A673 (cell line): ENCODE data around the gene SLC35A4. TPM values are rescaled to one million over a fixed set of nuclear protein-coding genes. Genes with fewer than 3 reads are reported as not detected.

Experiments used
- BruUV-seq: library from RNA; stranded (reverse); fragments of 400-500 nt; replicated peaks from 2 replicates; lab custom pipeline; 2021; lab: Mats Ljungman, UMichigan
- CTCF ChIA-PET: fragments of 300-600 bp; sonication (Branson Sonifier 250); formaldehyde crosslinking; loops from one replicate; lab custom pipeline; 2022; ENCODE audit warnings: antibody characterized with exemption; lab: Charles Lee
- POLR2A ChIA-PET: fragments of 300-600 bp; sonication (Branson Sonifier 250); formaldehyde crosslinking; loops from one replicate; lab custom pipeline; 2022; ENCODE audit warnings: antibody characterized with exemption; ENCODE audit not compliant: low non-redundant PET; lab: Charles Lee
- DNase-seq: peaks from one replicate; pipeline ENCODE4 v3.0.0-alpha.2; 2015; ENCODE audit warnings: low spot score
- H3K27ac ChIP-seq: fragments of 200-600 bp; sonication (generic); 2 replicates; pipeline ENCODE4 v1.5.1; 2016; ENCODE audit warnings: mixed run types, low read depth, mild to moderate bottlenecking, mixed read lengths, antibody characterized with exemption, low read length; ENCODE audit not compliant: poor library complexity, severe bottlenecking
- H3K27me3 ChIP-seq: fragments of 200-600 bp; sonication (generic); replicated peaks from 2 replicates; pipeline ENCODE4 v1.6.1; 2017; ENCODE audit warnings: mixed run types, low read depth, mild to moderate bottlenecking, mixed read lengths, antibody characterized with exemption, low read length; ENCODE audit not compliant: insufficient read depth, poor library complexity
- H3K36me3 ChIP-seq: fragments of 200-600 bp; sonication (generic); 2 replicates; pipeline ENCODE4 v1.6.1; 2016; ENCODE audit warnings: mixed run types, mild to moderate bottlenecking, mixed read lengths, antibody characterized with exemption, low read length; ENCODE audit not compliant: insufficient read depth, poor library complexity, severe bottlenecking
- H3K4me1 ChIP-seq: fragments of 200-600 bp; sonication (generic); 2 replicates; pipeline ENCODE4 v1.6.1; 2017; ENCODE audit warnings: mixed run types, mild to moderate bottlenecking, mixed read lengths, antibody characterized with exemption, low read length; ENCODE audit not compliant: insufficient read depth, poor library complexity, severe bottlenecking
- H3K4me3 ChIP-seq: fragments of 200-600 bp; sonication (generic); 2 replicates; pipeline ENCODE4 v1.5.1; 2016; ENCODE audit warnings: low read depth, mixed run types, mild to moderate bottlenecking, mixed read lengths, low read length; ENCODE audit not compliant: poor library complexity, severe bottlenecking
- H3K9me3 ChIP-seq: fragments of 200-600 bp; sonication (generic); 2 replicates; pipeline ENCODE4 v1.6.1; 2016; ENCODE audit warnings: mixed run types, low read depth, mild to moderate bottlenecking, mixed read lengths, antibody characterized with exemption, low read length; ENCODE audit not compliant: poor library complexity, severe bottlenecking
- CTCF ChIP-seq: fragments of 300-800, 200-600 bp; sonication (generic); conservative IDR thresholded peaks from 2 replicates; pipeline ENCODE4 v1.5.1; 2017; ENCODE audit warnings: low read depth, mild to moderate bottlenecking, antibody characterized with exemption, low read length, moderate library complexity, mixed read lengths
- EZH2 ChIP-seq: fragments of 200-600 bp; sonication (generic); IDR thresholded peaks from 2 replicates; pipeline ENCODE4 v1.6.1; 2017; ENCODE audit warnings: borderline replicate concordance, low read depth, mild to moderate bottlenecking, mixed read lengths, antibody characterized with exemption, low read length; ENCODE audit not compliant: poor library complexity, severe bottlenecking
- intact Hi-C: fragments of 100-400 bp; cut with micrococcal nuclease; formaldehyde crosslinking; loops from one replicate; pipeline ENCODE4 v1.10.0; 2022; ENCODE audit not compliant: unreplicated experiment
- microRNA-seq: library from miRNA; unstranded; fragments of <30 nt; microRNA quantifications from one replicate; pipeline ENCODE4 v1.2.0, GENCODE V29; 2021
- total RNA-seq: library from RNA; stranded (reverse); gene quantifications from 2 replicates; pipeline ENCODE4 v1.2.3, GENCODE V29; 2021

SLC35A4 gene
- total RNA-seq, 1 experiment from 2014 or later, result 99.6 TPM

GRCh38 chr5:140609126-140609525 lies 44.5 kb downstream of the SLC35A4 start:
- TF ChIP-seq CTCF (no peak), EZH2 (no peak)
- H3K9me3 ChIP-seq, result no peaks in the 10 kb centered on the region
- intact Hi-C loops, result no loop called here
- H3K4me1 ChIP-seq, result no peaks in the 10 kb centered on the region
- no peak for DNase-seq
- ChIA-PET CTCF (no interaction called here), POLR2A (no interaction called here)
- no peaks in the 10 kb centered on the region for H3K36me3 ChIP-seq
- H3K4me3 ChIP-seq, result no peak overlapping the region
- no peak overlapping the region for H3K27ac ChIP-seq
- no TSS peak for BruUV-seq
- H3K27me3 ChIP-seq, result no peaks in the 10 kb centered on the region

DNA sequence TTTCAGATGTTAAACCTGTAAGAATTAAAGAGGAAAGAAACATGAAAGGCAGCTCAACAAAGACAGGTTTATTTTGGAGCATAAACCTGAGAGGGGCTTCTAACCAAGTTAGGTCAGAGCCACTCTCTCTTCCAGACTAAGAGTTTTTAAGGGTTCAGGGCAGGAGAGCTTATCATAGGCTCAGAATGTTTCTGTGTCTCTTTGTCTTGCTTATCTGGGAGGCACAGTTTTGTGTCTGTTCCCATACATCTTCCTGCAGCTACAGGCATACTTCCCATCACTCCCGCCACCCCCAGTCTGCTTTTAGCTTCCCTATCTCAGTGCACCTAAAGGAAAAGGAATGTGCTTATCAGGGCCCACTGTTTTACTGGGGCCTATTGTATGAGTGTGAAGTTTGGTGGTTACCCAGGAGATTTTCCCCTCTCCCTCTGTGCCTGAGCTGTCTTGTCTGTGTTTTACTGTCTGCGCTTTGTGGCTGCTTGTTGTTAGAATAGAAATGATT lies 46.4 kb downstream of the SLC35A4 start:
- no peaks in the 10 kb centered on the region for H3K27me3 ChIP-seq
- H3K4me1 ChIP-seq, result no peaks in the 10 kb centered on the region
- H3K36me3 ChIP-seq, result no peaks in the 10 kb centered on the region
- TF ChIP-seq CTCF (no peak), EZH2 (no peak)
- no peak overlapping the region for H3K4me3 ChIP-seq
- BruUV-seq, result no TSS peak
- intact Hi-C loops, result no loop called here
- ChIA-PET CTCF (interaction anchor here (0.6 kb wide), 1 partner anchor 27 kb away, joined by 4 read pairs; no protein-coding TSS in a partner anchor), POLR2A (no interaction called here)
- no peak for DNase-seq
- no peaks in the 10 kb centered on the region for H3K9me3 ChIP-seq
- H3K27ac ChIP-seq, result no peak overlapping the region

Small RNA genes within 50 kb of the gene (microRNA-seq; reads per million reads assigned to microRNA genes)
- not detected for gene MIR6831

Other genes with a start within 250 kb of the SLC35A4 start
- 12.0 and 14.7 TPM in 2 replicates for gene HBEGF, start 218.2 kb upstream of the SLC35A4 start, total RNA-seq
- 0.26 TPM in 1 of 2 replicates, not detected in the other for gene SLC4A9, start 204.6 kb upstream of the SLC35A4 start, total RNA-seq
- gene ANKHD1, start 163.0 kb upstream of the SLC35A4 start, total RNA-seq, result 167 and 169 TPM in 2 replicates
- gene EIF4EBP3, start 17.2 kb upstream of the SLC35A4 start, total RNA-seq, result 5.6 and 7.6 TPM in 2 replicates
- 55.1 and 62.3 TPM in 2 replicates for gene SRA1, start 7.4 kb upstream of the SLC35A4 start, total RNA-seq
- gene APBB3, start 230 bp upstream of the SLC35A4 start, total RNA-seq, result 27.8 and 30.2 TPM in 2 replicates
- 0.41 and 0.48 TPM in 2 replicates for gene CD14, start 68.3 kb downstream of the SLC35A4 start, total RNA-seq
- gene TMCO6, start 74.6 kb downstream of the SLC35A4 start, total RNA-seq, result 24.1 and 26.5 TPM in 2 replicates
- gene NDUFA2, start 82.8 kb downstream of the SLC35A4 start, total RNA-seq, result 60.0 and 63.4 TPM in 2 replicates
- 116 and 120 TPM in 2 replicates for gene IK, start 83.0 kb downstream of the SLC35A4 start, total RNA-seq
- 31.1 and 33.2 TPM in 2 replicates for gene WDR55, start 100.1 kb downstream of the SLC35A4 start, total RNA-seq
- gene DND1, start 108.7 kb downstream of the SLC35A4 start, total RNA-seq, result 2.3 and 3.0 TPM in 2 replicates
- gene HARS1, start 126.5 kb downstream of the SLC35A4 start, total RNA-seq, result 95.6 and 101 TPM in 2 replicates
- 33.0 and 33.7 TPM in 2 replicates for gene HARS2, start 126.6 kb downstream of the SLC35A4 start, total RNA-seq
- gene ZMAT2, start 135.6 kb downstream of the SLC35A4 start, total RNA-seq, result 64.0 and 68.0 TPM in 2 replicates
- 0.45 and 0.96 TPM in 2 replicates for gene PCDHA1, start 221.3 kb downstream of the SLC35A4 start, total RNA-seq
- 0.06 and 0.15 TPM in 2 replicates for gene PCDHA2, start 230.0 kb downstream of the SLC35A4 start, total RNA-seq
- gene PCDHA3, start 236.2 kb downstream of the SLC35A4 start, total RNA-seq, result 2.6 and 3.2 TPM in 2 replicates
- 0.39 and 0.58 TPM in 2 replicates for gene PCDHA4, start 242.2 kb downstream of the SLC35A4 start, total RNA-seq